ENCODE data around the gene WNT5B.

The WNT5B gene

GRCh38 chr12:1616233-1617066 lies 12.6 kb upstream of the WNT5B start:
- no peak for DNase-seq (ENCODE audit: low read depth)
- no peak for TF ChIP-seq CTCF (IDR thresholded peaks at IDR 0.05; ENCODE audit: control insufficient read depth, extremely low read depth, insufficient read depth)
- H3K4me3 ChIP-seq (ENCODE audit: low read depth, low read length): no peak overlapping the region

GRCh38 chr12:1618489-1618888 lies 10.5 kb upstream of the WNT5B start:
- no peak for TF ChIP-seq CTCF (IDR thresholded peaks at IDR 0.05; ENCODE audit: control insufficient read depth, extremely low read depth, insufficient read depth)
- no peak for DNase-seq (ENCODE audit: low read depth)
- H3K4me3 ChIP-seq (ENCODE audit: low read depth, low read length): no peak overlapping the region

- no peak for DNase-seq (ENCODE audit: low read depth)
- no peak for TF ChIP-seq CTCF (IDR thresholded peaks at IDR 0.05; ENCODE audit: control insufficient read depth, extremely low read depth, insufficient read depth)
- no peak overlapping the region for H3K4me3 ChIP-seq (ENCODE audit: low read depth, low read length)
Measured at GRCh38 chr12:1619159-1619558, 9.9 kb upstream of the WNT5B start.

- H3K4me3 ChIP-seq (ENCODE audit: low read depth, low read length): no peak overlapping the region
- no peak for TF ChIP-seq CTCF (IDR thresholded peaks at IDR 0.05; ENCODE audit: control insufficient read depth, extremely low read depth, insufficient read depth)
- no peak for DNase-seq (ENCODE audit: low read depth)
Measured at GRCh38 chr12:1619587-1619986, 9.4 kb upstream of the WNT5B start.

GRCh38 chr12:1620092-1620491 lies 8.9 kb upstream of the WNT5B start:
- TF ChIP-seq CTCF (IDR thresholded peaks at IDR 0.05; ENCODE audit: control insufficient read depth, extremely low read depth, insufficient read depth): no peak
- DNase-seq (ENCODE audit: low read depth): no peak
- no peak overlapping the region for H3K4me3 ChIP-seq (ENCODE audit: low read depth, low read length)

GRCh38 chr12:1622406-1622805 lies 6.6 kb upstream of the WNT5B start:
- H3K4me3 ChIP-seq (ENCODE audit: low read depth, low read length): no peak overlapping the region
- no peak for DNase-seq (ENCODE audit: low read depth)
- no peak for TF ChIP-seq CTCF (IDR thresholded peaks at IDR 0.05; ENCODE audit: control insufficient read depth, extremely low read depth, insufficient read depth)
